SK-N-SH treated with all-trans-retinoic acid at 6 μM for 48 hours (cell line): Measurements from ENCODE around the gene EN2.
"Not testable (repeated sequence)": the region's sequence is repeated elsewhere in the genome, so short reads cannot be mapped to it uniquely, and the experiment has no call there.

ENCODE experiments used
- ATAC-seq: fragments of 200-7000 bp; cut with Tn5 transposase; 3 replicates; pipeline ENCODE4 v1.9.1; 2020; ENCODE audit warnings: mild to moderate bottlenecking, moderate library complexity
- ARNTL ChIP-seq: fragments of 450-650 bp; formaldehyde crosslinking; IDR thresholded peaks from 2 replicates; pipeline ENCODE4 v1.5.0; 2020; ENCODE audit warnings: low read depth, mild to moderate bottlenecking, moderate library complexity, borderline replicate concordance
- CSDC2 ChIP-seq: fragments of 250-450 bp; sonication (Bioruptor Pico); IDR thresholded peaks from 2 replicates; pipeline ENCODE4 v1.5.0; 2020; ENCODE audit warnings: mild to moderate bottlenecking, moderate library complexity
- ESRRG ChIP-seq: fragments of 250-450 bp; sonication (Bioruptor Pico); IDR thresholded peaks from 2 replicates; pipeline ENCODE4 v1.6.1; 2021; ENCODE audit warnings: mild to moderate bottlenecking
- ISL1 ChIP-seq: fragments of 250-450 bp; sonication (Bioruptor Pico); IDR thresholded peaks from 2 replicates; pipeline ENCODE4 v2.1.2; 2022; ENCODE audit warnings: mild to moderate bottlenecking, moderate library complexity
- OSR1 ChIP-seq: fragments of 250-450 bp; sonication (Bioruptor Pico); IDR thresholded peaks from 2 replicates; pipeline ENCODE4 v1.8.0; 2022; ENCODE audit warnings: moderate library complexity, mild to moderate bottlenecking, inconsistent platforms
- PPARA ChIP-seq: fragments of 250-450 bp; sonication (Bioruptor Pico); IDR thresholded peaks from 2 replicates; pipeline ENCODE4 v1.5.0; 2020; ENCODE audit warnings: mild to moderate bottlenecking, borderline replicate concordance
- RARB ChIP-seq: fragments of 250-450 bp; sonication (Bioruptor Pico); IDR thresholded peaks from 2 replicates; pipeline ENCODE4 v1.8.0; 2021; ENCODE audit warnings: mild to moderate bottlenecking, moderate library complexity
- SNAI2 ChIP-seq: fragments of 250-450 bp; sonication (Bioruptor Pico); IDR thresholded peaks from 2 replicates; pipeline ENCODE4 v1.5.0; 2020; ENCODE audit warnings: mild to moderate bottlenecking, moderate library complexity
- TCF4 ChIP-seq: fragments of 250-450 bp; sonication (Bioruptor Pico); IDR thresholded peaks from 2 replicates; pipeline ENCODE4 v1.8.0; 2021; ENCODE audit warnings: mild to moderate bottlenecking, moderate library complexity, borderline replicate concordance
- TOX ChIP-seq: fragments of 250-450 bp; sonication (Bioruptor Pico); IDR thresholded peaks from 2 replicates; pipeline ENCODE4 v1.8.0; 2021; ENCODE audit warnings: mild to moderate bottlenecking, moderate library complexity, borderline replicate concordance
- ZC3H10 ChIP-seq: fragments of 250-450 bp; sonication (Bioruptor Pico); IDR thresholded peaks from 2 replicates; pipeline ENCODE4 v1.5.1; 2021; ENCODE audit warnings: mild to moderate bottlenecking, moderate library complexity
- ZFP30 ChIP-seq: fragments of 450-650 bp; formaldehyde crosslinking; IDR thresholded peaks from 2 replicates; pipeline ENCODE4 v1.5.0; 2022; ENCODE audit warnings: mild to moderate bottlenecking, moderate library complexity
- ZNF565 ChIP-seq: fragments of 450-650 bp; formaldehyde crosslinking; conservative IDR thresholded peaks from 2 replicates; pipeline ENCODE4 v1.5.0; 2020; ENCODE audit warnings: low read depth, mild to moderate bottlenecking, moderate library complexity
- ZNF8 ChIP-seq: fragments of 450-650 bp; formaldehyde crosslinking; IDR thresholded peaks from 2 replicates; pipeline ENCODE4 v1.5.0; 2020; ENCODE audit warnings: mild to moderate bottlenecking, moderate library complexity
- TF ChIP-seq, protein P1 (sequence below): fragments of 250-450 bp; sonication (Bioruptor Pico); IDR thresholded peaks from 2 replicates; pipeline ENCODE4 v1.5.1; 2020; ENCODE audit warnings: low read depth, mild to moderate bottlenecking, moderate library complexity
- TF ChIP-seq, protein P2 (sequence below): fragments of 250-450 bp; sonication (Bioruptor Pico); IDR thresholded peaks from 2 replicates; pipeline ENCODE4 v1.8.0; 2020; ENCODE audit warnings: mild to moderate bottlenecking, moderate library complexity, borderline replicate concordance
- TF ChIP-seq, protein P3 (sequence below): fragments of 250-450 bp; sonication (Bioruptor Pico); IDR thresholded peaks from 2 replicates; pipeline ENCODE4 v1.5.1; 2021; ENCODE audit warnings: mild to moderate bottlenecking, moderate library complexity

EN2 gene

GRCh38 chr7:155441856-155442255, 16.1 kb upstream of the EN2 start:
- ATAC-seq: no peak
- TF ChIP-seq ZFP30 (CRISPR knock-in tag): no peak
- TF ChIP-seq TCF4: no peak
- TF ChIP-seq ZNF565 (CRISPR knock-in tag): no peak
- TF ChIP-seq, all 23 proteins: peak for 0

GRCh38 chr7:155444746-155445145, 13.2 kb upstream of the EN2 start:
- no peak for TF ChIP-seq ZNF8 (CRISPR knock-in tag)
- TF ChIP-seq, all 23 proteins: peak for 0

DNA sequence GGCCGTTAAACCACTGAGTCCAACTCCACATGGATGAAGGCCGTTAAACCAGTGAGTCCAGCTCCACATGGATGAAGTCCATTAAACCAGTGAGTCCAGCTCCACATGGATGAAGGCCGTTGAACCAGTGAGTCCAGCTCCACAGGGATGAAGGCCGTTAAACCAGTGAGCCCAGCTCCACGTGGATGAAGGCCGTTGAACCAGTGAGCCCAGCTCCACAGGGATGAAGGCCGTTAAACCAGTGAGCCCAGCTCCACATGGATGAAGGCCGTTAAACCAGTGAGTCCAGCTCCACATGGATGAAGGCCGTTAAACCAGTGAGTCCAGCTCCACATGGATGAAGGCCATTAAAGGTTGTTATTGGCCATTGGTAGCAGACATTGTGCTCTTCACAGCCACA, 12.3 kb upstream of the EN2 start:
- not testable (repeated sequence) for ATAC-seq

More at GRCh38 chr7:155444746-155445145, 13.2 kb upstream of the EN2 start:
- ATAC-seq: no peak

DNA sequence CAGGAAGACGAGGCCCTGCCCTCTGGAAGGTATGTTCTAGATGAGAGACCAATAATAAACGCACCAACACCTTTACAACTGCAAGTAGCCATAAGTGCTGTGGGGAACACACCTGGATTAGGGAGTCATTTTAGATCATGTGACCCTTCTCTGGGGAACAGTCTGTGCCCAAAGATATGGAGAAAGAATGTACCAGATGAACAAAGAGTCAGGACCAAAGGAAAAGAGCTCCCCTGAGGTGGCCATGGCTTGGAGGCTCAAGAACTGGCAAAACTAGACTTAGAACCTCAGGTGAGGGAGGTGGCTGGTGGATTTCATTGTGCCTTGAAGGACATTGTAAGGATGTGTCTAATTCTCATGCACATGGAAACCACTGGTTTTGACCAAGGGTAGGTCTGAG, 10.3 kb upstream of the EN2 start:
- no peak for TF ChIP-seq RARB
- TF ChIP-seq, protein P1, sequence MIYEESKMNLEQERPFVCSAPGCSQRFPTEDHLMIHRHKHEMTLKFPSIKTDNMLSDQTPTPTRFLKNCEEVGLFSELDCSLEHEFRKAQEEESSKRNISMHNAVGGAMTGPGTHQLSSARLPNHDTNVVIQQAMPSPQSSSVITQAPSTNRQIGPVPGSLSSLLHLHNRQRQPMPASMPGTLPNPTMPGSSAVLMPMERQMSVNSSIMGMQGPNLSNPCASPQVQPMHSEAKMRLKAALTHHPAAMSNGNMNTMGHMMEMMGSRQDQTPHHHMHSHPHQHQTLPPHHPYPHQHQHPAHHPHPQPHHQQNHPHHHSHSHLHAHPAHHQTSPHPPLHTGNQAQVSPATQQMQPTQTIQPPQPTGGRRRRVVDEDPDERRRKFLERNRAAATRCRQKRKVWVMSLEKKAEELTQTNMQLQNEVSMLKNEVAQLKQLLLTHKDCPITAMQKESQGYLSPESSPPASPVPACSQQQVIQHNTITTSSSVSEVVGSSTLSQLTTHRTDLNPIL (CRISPR knock-in tag): no peak
- TF ChIP-seq OSR1 (CRISPR knock-in tag): no peak
- no peak for TF ChIP-seq ARNTL (CRISPR knock-in tag)
- TF ChIP-seq ZC3H10 (CRISPR knock-in tag): no peak
- TF ChIP-seq CSDC2: no peak
- no peak for TF ChIP-seq SNAI2 (CRISPR knock-in tag)
- TF ChIP-seq ISL1 (CRISPR knock-in tag): no peak
- TF ChIP-seq ZNF565 (CRISPR knock-in tag): no peak
- TF ChIP-seq TOX (CRISPR knock-in tag): no peak
- TF ChIP-seq PPARA (CRISPR knock-in tag): no peak
- TF ChIP-seq, protein P2, sequence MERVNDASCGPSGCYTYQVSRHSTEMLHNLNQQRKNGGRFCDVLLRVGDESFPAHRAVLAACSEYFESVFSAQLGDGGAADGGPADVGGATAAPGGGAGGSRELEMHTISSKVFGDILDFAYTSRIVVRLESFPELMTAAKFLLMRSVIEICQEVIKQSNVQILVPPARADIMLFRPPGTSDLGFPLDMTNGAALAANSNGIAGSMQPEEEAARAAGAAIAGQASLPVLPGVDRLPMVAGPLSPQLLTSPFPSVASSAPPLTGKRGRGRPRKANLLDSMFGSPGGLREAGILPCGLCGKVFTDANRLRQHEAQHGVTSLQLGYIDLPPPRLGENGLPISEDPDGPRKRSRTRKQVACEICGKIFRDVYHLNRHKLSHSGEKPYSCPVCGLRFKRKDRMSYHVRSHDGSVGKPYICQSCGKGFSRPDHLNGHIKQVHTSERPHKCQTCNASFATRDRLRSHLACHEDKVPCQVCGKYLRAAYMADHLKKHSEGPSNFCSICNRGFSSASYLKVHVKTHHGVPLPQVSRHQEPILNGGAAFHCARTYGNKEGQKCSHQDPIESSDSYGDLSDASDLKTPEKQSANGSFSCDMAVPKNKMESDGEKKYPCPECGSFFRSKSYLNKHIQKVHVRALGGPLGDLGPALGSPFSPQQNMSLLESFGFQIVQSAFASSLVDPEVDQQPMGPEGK (CRISPR knock-in tag): no peak
- no peak for ATAC-seq

DNA sequence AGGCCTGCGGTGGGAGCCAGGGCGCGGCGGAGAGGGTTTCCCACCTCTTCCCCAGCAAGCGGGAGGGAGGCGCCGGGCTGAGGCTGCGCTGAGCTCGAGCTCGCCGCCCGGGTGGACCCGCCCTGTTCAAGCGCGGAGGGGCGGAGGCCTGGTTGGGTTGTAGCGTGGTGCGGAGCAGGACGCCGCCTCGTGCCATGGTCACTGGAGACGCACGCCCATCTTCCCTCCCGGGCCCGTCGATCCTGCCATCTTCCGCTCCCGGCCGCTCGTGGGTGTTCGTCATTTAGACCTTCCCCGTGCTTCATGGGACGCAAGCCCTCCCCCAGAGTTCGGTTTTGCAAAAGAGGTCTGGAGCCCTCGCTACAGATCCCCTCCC, 9.3 kb upstream of the EN2 start:
- ATAC-seq: no peak
- TF ChIP-seq OSR1 (CRISPR knock-in tag): no peak
- TF ChIP-seq, protein P2 (CRISPR knock-in tag): no peak
- TF ChIP-seq, all 23 proteins: peak for 0

- ATAC-seq: 0 out of 3 replicates have a peak, but pooled peaks have one; percentile 19
- TF ChIP-seq, protein P3, sequence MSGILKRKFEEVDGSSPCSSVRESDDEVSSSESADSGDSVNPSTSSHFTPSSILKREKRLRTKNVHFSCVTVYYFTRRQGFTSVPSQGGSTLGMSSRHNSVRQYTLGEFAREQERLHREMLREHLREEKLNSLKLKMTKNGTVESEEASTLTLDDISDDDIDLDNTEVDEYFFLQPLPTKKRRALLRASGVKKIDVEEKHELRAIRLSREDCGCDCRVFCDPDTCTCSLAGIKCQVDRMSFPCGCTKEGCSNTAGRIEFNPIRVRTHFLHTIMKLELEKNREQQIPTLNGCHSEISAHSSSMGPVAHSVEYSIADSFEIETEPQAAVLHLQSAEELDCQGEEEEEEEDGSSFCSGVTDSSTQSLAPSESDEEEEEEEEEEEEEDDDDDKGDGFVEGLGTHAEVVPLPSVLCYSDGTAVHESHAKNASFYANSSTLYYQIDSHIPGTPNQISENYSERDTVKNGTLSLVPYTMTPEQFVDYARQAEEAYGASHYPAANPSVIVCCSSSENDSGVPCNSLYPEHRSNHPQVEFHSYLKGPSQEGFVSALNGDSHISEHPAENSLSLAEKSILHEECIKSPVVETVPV (CRISPR knock-in tag): no peak
- no peak for TF ChIP-seq TOX (CRISPR knock-in tag)
- TF ChIP-seq ZFP30 (CRISPR knock-in tag): no peak
- TF ChIP-seq ESRRG (CRISPR knock-in tag): no peak
- no peak for TF ChIP-seq ZC3H10 (CRISPR knock-in tag)
Measured at GRCh38 chr7:155449008-155449868, 8.7 kb upstream of the EN2 start.
